GM12873 (cell line): ENCODE results near the gene STK32A.

ENCODE experiments used
- CTCF ChIP-seq: IDR thresholded peaks from 2 replicates; pipeline ENCODE4 v1.5.1; 2012; ENCODE audit warnings: low read depth, mild to moderate bottlenecking, moderate library complexity, low read length, control low read depth; ENCODE audit not compliant: insufficient read depth; ENCODE audit errors: missing control alignments

STK32A gene

GRCh38 chr5:147403651-147404640 lies 169.1 kb downstream of the STK32A start:
- no peak for TF ChIP-seq CTCF

DNA sequence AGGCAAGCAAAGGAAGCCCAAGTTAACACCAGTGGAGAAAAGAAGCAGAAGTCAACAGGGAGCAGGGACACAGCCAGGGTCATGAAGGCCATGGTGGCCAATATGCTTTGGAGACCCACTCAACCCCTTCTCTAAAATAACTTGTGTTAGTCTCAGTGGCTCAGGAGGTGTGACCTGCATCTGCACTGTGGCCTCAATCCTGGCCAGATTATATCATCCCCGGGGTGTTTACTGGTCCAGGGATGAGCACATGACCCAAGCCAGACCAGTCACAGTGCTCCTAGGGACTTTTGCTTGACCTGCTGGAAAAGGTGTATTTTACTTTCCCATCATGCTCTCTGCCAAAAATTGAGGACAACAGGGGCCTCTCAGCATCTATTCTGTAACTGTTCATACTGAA lies 169.9 kb downstream of the STK32A start:
- TF ChIP-seq CTCF = no peak

DNA sequence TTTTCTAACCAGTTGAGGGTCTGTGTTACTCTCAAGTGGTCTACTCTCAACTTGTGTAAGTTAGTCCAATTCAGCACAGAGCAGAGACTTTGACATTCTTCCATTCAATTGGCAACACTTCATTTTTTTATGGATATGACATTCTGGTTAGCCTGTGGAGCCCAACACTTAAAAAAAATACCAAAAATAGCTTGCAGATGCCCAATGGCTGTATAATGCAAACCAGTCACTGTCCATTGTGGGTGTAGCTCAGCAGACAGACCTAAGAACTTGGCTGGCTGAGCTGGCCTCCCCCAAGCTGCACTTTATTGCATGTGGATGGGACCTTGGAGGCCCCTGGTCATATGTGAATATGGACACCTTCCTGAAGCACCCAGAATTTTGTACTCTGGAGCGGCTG lies 171.8 kb downstream of the STK32A start:
- TF ChIP-seq CTCF = no peak

GRCh38 chr5:147407094-147407681 lies 172.4 kb downstream of the STK32A start:
- no peak for TF ChIP-seq CTCF

GRCh38 chr5:147408980-147409379 lies 174.2 kb downstream of the STK32A start:
- TF ChIP-seq CTCF = no peak

DNA sequence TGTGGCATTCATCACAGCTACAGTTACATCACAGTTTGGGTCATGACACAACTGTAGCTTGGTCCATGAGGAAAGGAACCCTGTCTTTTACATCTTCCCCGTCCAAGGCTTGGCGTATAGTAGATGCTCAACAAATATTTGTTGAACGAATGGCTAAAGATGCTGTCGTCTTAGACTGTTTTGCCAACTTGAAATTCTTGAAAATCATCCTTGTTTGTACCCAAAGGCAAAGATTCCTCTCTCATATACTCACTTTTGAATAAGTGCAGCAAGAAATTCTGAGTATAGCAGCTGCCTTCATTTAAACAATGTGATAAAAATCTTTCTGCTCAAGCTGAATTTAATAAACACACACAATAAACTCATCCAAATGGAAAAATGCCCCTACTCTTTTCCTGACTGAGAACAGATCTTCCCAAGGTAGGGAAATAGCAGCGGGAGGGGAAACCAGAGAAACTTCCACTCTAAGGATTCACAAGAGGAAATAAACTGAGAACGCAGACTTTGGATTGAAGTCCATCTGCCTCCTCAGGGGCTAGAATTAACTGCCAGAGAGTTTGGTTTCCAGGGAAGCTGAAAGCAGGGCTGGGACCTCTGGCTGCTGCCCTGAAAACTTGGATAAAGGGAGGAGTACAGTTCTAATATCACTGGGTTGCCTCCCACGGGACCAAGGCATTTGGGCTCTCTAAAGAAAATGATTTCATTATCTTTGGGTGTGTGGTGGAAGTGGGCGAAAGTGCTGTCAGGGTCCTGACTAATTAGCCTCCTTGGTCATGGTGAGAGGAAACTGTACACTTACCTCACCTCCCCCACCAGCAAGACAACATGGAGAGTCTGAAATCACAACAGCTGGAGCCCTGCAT lies 175.9 kb downstream of the STK32A start:
- TF ChIP-seq CTCF = no peak
